ENCODE results near the gene YTHDF1.

GRCh38 chr20:63260521-63260920 is 44.6 kb upstream of the YTHDF1 start:
- TF ChIP-seq CTCF (IDR thresholded peaks at IDR 0.05): no peak
- TF ChIP-seq POLR2AphosphoS5 (IDR thresholded peaks at IDR 0.05; ENCODE audit: insufficient read depth in 1 of 2, low read depth in 1 of 2): no peak
- no peak for TF ChIP-seq POLR2A (IDR thresholded peaks at IDR 0.05)

All from vagina (tissue), 2 donors.